Endothelial cell of umbilical vein (primary cell): Measurements from ENCODE around the gene MSH5.

ENCODE experiments used
- CTCF ChIP-seq, 2 donors: IDR thresholded peaks; 1 replicate in 1 of 2; 2 replicates in 1 of 2; pipeline ENCODE4 v1.5.1; 2011; ENCODE audit warnings: low read length in 2 of 2, mild to moderate bottlenecking in 2 of 2, moderate library complexity in 2 of 2, control low read depth in 1 of 2, inconsistent platforms in 1 of 2, low read depth in 1 of 2; ENCODE audit not compliant: insufficient read depth in 1 of 2; ENCODE audit errors: extremely low read depth in 1 of 2
- EZH2 ChIP-seq: IDR thresholded peaks from 2 replicates; pipeline ENCODE4 v1.6.1; 2012; ENCODE audit warnings: borderline replicate concordance, low read depth, mild to moderate bottlenecking, moderate library complexity, low read length, inconsistent platforms; ENCODE audit not compliant: severe bottlenecking
- FOS ChIP-seq: IDR thresholded peaks from 2 replicates; pipeline ENCODE4 v1.6.1; 2011; ENCODE audit warnings: mild to moderate bottlenecking, low read length, moderate library complexity, borderline replicate concordance; ENCODE audit not compliant: insufficient read depth
- GATA2 ChIP-seq: IDR thresholded peaks from 2 replicates; pipeline ENCODE4 v1.7.0; 2011; ENCODE audit warnings: low read depth, mild to moderate bottlenecking, moderate library complexity, mixed read lengths, low read length; ENCODE audit not compliant: insufficient read length, insufficient read depth
- MAX ChIP-seq: IDR thresholded peaks from 2 replicates; pipeline ENCODE4 v1.6.1; 2011; ENCODE audit not compliant: insufficient read depth, insufficient read length
- MYC ChIP-seq: IDR thresholded peaks from one replicate; pipeline ENCODE4 v1.6.1; 2011; ENCODE audit warnings: mild to moderate bottlenecking, low read depth, low read length
- POLR2A ChIP-seq: IDR thresholded peaks from 2 replicates; pipeline ENCODE4 v1.6.1; 2012; ENCODE audit warnings: low read depth, mild to moderate bottlenecking, control low read depth, low read length
- POLR2AphosphoS5 ChIP-seq: IDR thresholded peaks from 2 replicates; pipeline ENCODE4 v1.6.1; 2012; ENCODE audit warnings: low read depth, mild to moderate bottlenecking, control low read depth, low read length, moderate library complexity; ENCODE audit not compliant: insufficient read depth

- TF ChIP-seq CTCF (IDR thresholded peaks at IDR 0.05; ENCODE audit: extremely low read depth in 1 of 2, insufficient read depth in 1 of 2, low read depth in 1 of 2, low read length in 2 of 2) = no peak
- TF ChIP-seq POLR2A = no peak
- TF ChIP-seq EZH2 = no peak
- no peak for TF ChIP-seq MAX
- TF ChIP-seq MYC = no peak
- no peak for TF ChIP-seq POLR2AphosphoS5
- no peak for TF ChIP-seq GATA2
- no peak for TF ChIP-seq FOS
Observed at GRCh38 chr6:31713465-31713864, 26.3 kb upstream of the MSH5 start.
